ENCODE measurements around the gene COL1A2. TPM values are rescaled to one million over a fixed set of nuclear protein-coding genes. Genes with fewer than 3 reads are reported as not detected.

Gene COL1A2
- total RNA-seq, 1 experiment from 2014 or later: 81.2 TPM

- TF ChIP-seq, protein P1, sequence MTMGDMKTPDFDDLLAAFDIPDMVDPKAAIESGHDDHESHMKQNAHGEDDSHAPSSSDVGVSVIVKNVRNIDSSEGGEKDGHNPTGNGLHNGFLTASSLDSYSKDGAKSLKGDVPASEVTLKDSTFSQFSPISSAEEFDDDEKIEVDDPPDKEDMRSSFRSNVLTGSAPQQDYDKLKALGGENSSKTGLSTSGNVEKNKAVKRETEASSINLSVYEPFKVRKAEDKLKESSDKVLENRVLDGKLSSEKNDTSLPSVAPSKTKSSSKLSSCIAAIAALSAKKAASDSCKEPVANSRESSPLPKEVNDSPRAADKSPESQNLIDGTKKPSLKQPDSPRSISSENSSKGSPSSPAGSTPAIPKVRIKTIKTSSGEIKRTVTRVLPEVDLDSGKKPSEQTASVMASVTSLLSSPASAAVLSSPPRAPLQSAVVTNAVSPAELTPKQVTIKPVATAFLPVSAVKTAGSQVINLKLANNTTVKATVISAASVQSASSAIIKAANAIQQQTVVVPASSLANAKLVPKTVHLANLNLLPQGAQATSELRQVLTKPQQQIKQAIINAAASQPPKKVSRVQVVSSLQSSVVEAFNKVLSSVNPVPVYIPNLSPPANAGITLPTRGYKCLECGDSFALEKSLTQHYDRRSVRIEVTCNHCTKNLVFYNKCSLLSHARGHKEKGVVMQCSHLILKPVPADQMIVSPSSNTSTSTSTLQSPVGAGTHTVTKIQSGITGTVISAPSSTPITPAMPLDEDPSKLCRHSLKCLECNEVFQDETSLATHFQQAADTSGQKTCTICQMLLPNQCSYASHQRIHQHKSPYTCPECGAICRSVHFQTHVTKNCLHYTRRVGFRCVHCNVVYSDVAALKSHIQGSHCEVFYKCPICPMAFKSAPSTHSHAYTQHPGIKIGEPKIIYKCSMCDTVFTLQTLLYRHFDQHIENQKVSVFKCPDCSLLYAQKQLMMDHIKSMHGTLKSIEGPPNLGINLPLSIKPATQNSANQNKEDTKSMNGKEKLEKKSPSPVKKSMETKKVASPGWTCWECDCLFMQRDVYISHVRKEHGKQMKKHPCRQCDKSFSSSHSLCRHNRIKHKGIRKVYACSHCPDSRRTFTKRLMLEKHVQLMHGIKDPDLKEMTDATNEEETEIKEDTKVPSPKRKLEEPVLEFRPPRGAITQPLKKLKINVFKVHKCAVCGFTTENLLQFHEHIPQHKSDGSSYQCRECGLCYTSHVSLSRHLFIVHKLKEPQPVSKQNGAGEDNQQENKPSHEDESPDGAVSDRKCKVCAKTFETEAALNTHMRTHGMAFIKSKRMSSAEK (CRISPR knock-in tag; IDR thresholded peaks at IDR 0.05; ENCODE audit: borderline replicate concordance): no peak
- no peak for TF ChIP-seq KAT7 (CRISPR knock-in tag; IDR thresholded peaks at IDR 0.05; ENCODE audit: borderline replicate concordance)
These were observed 46.6 kb upstream of the COL1A2 start (continued) for GRCh38 chr7:94348142-94348541.

DNA sequence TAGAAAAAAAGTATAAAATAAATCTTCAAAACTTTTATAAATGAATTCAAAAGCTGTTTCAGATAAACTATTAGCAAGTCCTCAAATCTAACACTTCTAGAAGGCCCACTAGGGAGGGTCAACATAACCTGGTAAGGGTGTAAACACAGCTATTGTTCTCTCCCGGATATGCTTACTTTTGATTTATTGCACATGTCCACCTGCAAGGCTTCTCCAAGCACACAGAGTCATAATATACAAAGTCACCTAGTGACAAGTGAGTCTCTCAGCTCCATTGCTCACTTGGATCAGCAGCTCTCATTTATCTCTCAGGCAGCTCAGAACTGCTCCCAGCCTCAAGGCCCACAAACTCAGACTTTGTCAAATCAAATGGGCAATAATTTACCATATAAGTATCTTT lies 44.0 kb upstream of the COL1A2 start:
- H3K9me3 Mint-ChIP-seq: no peaks in the 10 kb centered on the region; the same call in 1 of the 2 replicates
- no peak for DNase-seq (ENCODE audit: low spot score)
- no peak overlapping the region for H3K4me3 Mint-ChIP-seq
- H3K36me3 Mint-ChIP-seq: no peaks in the 10 kb centered on the region
- TF ChIP-seq FOXJ3 (CRISPR knock-in tag; IDR thresholded peaks at IDR 0.05; ENCODE audit: borderline replicate concordance): no peak
- TF ChIP-seq E2F1 (CRISPR knock-in tag; IDR thresholded peaks at IDR 0.05): no peak
- TF ChIP-seq, protein P2, sequence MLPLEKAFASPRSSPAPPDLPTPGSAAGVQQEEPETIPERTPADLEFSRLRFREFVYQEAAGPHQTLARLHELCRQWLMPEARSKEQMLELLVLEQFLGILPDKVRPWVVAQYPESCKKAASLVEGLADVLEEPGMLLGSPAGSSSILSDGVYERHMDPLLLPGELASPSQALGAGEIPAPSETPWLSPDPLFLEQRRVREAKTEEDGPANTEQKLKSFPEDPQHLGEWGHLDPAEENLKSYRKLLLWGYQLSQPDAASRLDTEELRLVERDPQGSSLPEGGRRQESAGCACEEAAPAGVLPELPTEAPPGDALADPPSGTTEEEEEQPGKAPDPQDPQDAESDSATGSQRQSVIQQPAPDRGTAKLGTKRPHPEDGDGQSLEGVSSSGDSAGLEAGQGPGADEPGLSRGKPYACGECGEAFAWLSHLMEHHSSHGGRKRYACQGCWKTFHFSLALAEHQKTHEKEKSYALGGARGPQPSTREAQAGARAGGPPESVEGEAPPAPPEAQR (CRISPR knock-in tag; IDR thresholded peaks at IDR 0.05): no peak
- TF ChIP-seq, protein P3, sequence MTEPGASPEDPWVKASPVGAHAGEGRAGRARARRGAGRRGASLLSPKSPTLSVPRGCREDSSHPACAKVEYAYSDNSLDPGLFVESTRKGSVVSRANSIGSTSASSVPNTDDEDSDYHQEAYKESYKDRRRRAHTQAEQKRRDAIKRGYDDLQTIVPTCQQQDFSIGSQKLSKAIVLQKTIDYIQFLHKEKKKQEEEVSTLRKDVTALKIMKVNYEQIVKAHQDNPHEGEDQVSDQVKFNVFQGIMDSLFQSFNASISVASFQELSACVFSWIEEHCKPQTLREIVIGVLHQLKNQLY (CRISPR knock-in tag; IDR thresholded peaks at IDR 0.05): no peak
- no peak for TF ChIP-seq USF1 (CRISPR knock-in tag; IDR thresholded peaks at IDR 0.05)
- no peak for TF ChIP-seq SMAD3 (CRISPR knock-in tag; IDR thresholded peaks at IDR 0.05; ENCODE audit: borderline replicate concordance)
- TF ChIP-seq ZNF232 (CRISPR knock-in tag; IDR thresholded peaks at IDR 0.05): no peak
- TF ChIP-seq, protein P4, sequence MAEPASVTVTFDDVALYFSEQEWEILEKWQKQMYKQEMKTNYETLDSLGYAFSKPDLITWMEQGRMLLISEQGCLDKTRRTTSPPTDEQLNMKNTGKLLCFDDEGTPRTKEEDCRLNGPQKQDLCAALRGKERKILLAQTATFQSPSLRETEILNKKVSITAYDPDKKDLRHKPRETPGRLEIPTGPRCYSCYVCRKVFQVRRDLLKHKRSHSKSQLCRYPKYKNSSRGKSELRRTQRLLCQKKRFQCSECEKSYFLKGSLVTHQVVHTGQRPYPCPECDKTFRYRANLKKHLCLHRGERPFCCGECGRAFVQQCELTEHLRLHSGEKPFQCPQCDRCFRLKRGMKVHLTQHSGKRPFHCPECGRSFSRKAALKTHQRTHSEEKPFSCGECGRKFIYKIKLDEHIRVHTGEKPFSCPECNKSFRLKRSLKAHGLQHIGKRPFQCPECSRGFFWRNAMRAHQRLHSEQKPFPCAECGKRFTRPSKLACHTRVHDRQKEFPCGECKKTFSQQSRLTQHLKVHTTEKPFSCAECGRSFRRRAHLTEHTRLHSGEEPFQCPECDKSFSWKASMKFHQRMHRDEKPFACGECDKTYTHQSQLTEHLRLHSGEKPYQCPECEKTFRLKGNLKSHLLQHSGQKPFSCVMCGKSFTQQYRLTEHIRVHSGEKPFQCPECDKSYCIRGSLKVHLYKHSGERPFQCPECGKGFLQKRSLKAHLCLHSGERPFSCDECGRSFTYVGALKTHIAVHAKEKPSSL (CRISPR knock-in tag; conservative IDR thresholded peaks at IDR 0.05): no peak
- TF ChIP-seq, protein P5, sequence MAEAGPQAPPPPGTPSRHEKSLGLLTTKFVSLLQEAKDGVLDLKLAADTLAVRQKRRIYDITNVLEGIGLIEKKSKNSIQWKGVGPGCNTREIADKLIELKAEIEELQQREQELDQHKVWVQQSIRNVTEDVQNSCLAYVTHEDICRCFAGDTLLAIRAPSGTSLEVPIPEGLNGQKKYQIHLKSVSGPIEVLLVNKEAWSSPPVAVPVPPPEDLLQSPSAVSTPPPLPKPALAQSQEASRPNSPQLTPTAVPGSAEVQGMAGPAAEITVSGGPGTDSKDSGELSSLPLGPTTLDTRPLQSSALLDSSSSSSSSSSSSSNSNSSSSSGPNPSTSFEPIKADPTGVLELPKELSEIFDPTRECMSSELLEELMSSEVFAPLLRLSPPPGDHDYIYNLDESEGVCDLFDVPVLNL (CRISPR knock-in tag; IDR thresholded peaks at IDR 0.05; ENCODE audit: borderline replicate concordance, low read depth): no peak
- no peak for TF ChIP-seq MXD4 (CRISPR knock-in tag; IDR thresholded peaks at IDR 0.05; ENCODE audit: borderline replicate concordance)
- TF ChIP-seq STAT6 (CRISPR knock-in tag; conservative IDR thresholded peaks at IDR 0.05; ENCODE audit: low read depth): no peak
- TF ChIP-seq ZNF138 (CRISPR knock-in tag; conservative IDR thresholded peaks at IDR 0.05): no peak
- no peak for TF ChIP-seq ZNF263 (CRISPR knock-in tag; IDR thresholded peaks at IDR 0.05; ENCODE audit: low read depth)
- no peak for TF ChIP-seq JAZF1 (CRISPR knock-in tag; IDR thresholded peaks at IDR 0.05)
- TF ChIP-seq ZNF423 (CRISPR knock-in tag; IDR thresholded peaks at IDR 0.05): no peak
- peaks cover 32% of the 10 kb centered on the region for H3K4me1 Mint-ChIP-seq
- no peak for ATAC-seq
- ChIA-PET CTCF (no interaction called here), POLR2A (no interaction called here)
- no peaks in the 10 kb centered on the region; the same call in 1 of the 2 replicates for H3K27me3 Mint-ChIP-seq (ENCODE audit: low read depth)
- H3K27ac Mint-ChIP-seq: no peak overlapping the region

Data from WTC11 (cell line).